ENCODE results near the gene TUBG2. TPM values are rescaled to one million over a fixed set of nuclear protein-coding genes. Genes with fewer than 3 reads are reported as not detected.
"Not testable (repeated sequence)": the region's sequence is repeated elsewhere in the genome, so short reads cannot be mapped to it uniquely, and the experiment has no call there.

Gene TUBG2
- total RNA-seq (2014; rRNA removed; shearing (Covaris generic)) = 5.8 and 9.0 TPM in 2 replicates

DNA sequence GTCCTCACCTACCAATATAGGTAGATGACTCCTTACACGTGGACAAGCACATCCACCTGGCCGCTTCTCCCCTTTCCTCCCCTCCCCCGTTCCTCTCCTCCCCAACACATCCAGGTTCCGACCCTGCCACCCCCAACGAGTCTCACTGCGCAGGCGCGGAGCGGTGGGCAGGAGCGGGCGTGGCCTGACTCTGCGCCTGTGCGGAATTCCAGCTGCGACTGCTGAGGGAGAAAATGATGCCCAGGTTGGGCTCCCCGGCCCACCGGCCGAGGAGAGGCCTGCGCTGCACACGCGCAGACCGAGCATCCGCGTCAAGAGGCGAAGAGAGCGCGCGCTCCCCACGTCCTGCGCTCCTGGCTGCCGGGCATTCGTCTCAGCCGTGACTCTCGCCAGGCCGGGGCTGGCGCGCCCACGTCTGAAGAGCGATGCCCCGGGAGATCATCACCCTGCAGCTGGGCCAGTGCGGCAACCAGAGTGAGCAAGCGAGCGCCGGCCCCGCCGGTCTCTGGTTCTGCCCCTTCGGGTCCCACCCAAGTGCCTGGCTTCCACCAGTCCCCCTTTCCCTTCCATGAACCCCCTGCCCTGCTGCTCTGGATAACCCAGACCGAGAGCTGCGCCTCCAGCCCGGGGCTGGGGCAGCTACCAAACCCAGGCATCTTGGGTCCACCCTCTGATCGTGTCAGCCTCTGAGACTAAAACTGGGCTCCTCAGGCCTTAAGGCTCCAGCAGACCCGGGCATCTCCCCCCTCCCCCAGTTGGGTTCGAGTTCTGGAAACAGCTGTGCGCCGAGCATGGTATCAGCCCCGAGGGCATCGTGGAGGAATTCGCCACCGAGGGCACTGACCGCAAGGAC is at the start of gene TUBG2:
TUBG2 (plus strand) TSS at position 206 of the 853 bp plus-strand sequence; CDS start at position 426, 220 bp downstream.
- peak; percentile 90 for DNase-seq (ENCODE audit: low read depth)

DNA sequence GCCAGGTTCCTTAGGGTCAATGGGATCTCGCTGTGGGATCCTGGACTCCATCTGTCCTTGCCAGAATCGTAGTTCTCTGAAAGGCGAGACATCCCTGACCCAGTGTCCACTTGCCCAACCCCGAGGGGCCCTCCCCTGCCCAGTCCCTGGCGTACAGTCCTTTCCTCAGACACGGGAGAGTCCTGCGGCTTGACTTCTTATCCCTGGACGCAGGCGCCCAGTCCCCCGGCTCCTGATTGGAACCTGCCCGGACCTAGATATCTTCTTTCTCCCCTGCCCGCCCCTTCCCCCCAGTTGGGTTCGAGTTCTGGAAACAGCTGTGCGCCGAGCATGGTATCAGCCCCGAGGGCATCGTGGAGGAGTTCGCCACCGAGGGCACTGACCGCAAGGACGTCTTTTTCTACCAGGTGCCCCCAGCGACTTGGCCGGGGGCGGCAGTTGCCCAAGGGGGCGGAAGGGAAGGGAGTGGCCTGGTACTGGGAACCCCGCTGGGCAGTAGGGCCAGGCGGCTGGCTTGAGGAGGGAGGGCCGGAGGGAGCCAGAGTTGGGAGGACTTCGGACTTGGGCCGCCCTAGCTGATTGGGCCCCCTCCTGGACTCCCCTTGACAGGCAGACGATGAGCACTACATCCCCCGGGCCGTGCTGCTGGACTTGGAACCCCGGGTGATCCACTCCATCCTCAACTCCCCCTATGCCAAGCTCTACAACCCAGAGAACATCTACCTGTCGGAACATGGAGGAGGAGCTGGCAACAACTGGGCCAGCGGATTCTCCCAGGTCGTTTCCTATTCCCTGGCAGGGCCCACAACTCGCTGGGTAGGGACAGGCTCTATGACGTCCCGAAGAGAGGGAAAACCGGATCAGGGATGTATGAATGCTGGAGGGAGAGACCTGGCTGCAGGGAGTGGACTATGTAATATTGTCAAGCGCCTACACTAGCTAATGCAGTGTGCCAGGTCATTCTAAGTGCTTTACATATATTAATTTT is 49.0 kb upstream of the TUBG2 start:
- peak; percentile 17 for DNase-seq (ENCODE audit: low read depth)

DNA sequence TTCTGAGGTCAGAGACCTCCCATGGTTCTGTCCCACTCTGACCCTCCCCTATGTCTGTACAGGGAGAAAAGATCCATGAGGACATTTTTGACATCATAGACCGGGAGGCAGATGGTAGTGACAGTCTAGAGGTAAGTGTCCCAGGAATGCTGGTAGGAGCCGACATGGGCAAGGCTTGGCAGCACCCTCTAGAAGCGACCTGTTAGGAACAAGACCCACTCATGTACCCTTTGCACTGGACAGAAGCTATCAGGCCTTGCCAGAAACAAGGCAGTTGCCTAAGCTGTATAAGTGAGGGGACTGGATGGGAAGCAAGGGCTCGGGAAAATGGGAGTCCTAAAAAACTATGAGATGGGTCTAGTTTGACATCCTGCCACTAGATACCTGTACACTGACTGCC is 47.1 kb upstream of the TUBG2 start:
- DNase-seq (ENCODE audit: low read depth) = no peak

GRCh38 chr17:42613699-42614295 is 45.3 kb upstream of the TUBG2 start:
- no peak for DNase-seq (ENCODE audit: low read depth)

GRCh38 chr17:42617956-42618431 is 41.1 kb upstream of the TUBG2 start:
- DNase-seq (ENCODE audit: low read depth) = no peak

DNA sequence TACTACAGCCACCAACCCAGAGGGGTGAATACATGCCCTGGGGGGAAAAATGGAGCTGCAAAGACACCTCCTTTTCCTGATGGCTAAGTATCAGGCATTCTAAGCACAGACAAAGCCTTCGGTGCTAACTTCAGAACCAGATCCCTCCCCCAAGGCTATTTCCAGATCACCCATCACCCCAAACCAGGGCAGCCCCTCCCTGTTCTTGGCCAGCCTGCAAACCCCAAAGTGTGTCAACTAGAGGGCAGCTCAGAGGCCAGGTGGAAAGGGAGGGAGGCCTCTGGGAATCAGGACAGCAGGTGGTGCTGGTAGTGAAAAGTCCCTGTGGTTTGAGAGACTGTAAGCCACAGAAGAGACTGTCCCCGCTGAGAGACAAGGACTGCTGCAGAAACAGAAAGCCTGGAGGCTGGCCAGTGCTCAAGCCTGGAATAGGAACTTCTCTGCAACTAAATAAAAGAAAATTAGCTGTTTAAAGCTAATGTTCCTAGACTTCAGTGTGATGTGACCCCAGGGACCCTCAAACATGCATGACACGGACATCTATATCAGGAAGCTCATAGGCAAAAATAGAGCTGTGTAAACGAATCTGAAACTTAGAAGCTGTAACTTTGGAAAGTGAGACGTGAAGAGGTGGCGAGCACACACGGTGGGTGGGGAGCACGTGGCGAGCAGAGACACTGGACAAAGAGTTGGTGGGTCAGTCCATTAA is 40.5 kb upstream of the TUBG2 start:
- DNase-seq (ENCODE audit: low read depth) = peak; percentile 32

- DNase-seq (ENCODE audit: low read depth) = not testable (repeated sequence)
Observed at GRCh38 chr17:42621987-42622386, 37.1 kb upstream of the TUBG2 start.

GRCh38 chr17:42623271-42623670 is 35.8 kb upstream of the TUBG2 start:
- DNase-seq (ENCODE audit: low read depth) = no peak

DNA sequence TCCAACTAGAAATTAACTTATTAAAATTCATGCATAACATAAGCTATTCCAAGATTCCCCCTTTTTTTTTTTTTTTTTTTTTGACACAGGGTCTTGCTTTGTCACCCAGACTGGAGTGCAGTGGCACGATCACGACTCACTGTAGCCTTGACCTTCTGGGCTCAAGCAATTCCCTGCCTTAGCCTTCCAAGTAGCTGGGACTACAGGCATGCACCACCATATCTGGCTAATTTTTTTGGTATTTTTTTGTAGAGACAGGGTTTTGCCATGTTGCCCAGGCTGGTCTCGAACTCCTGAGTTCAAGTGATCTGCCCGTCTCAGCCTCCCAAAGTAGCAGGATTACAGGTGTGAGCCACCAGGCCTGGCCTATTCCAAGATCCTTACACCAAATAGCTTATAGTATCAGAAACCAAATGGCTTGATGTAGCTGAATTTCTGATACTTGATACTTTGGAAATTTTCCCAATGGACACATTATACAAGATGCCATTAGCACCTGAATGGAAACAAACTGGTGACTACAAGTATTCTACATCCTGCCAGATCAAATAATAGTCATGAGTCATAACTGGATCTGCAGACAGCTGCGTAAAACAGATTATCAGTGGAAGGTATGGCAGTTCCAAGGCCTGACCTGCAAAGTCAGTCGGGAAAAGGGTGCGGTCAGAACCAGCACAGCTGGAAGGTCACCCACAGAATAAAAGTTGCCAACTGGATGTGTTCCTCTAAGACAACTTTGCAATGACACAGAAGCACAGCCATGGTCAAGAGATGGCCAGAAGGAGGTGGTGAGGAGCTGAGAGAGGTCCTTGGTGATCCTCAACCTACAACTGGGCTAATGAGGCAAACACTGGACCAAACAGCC is 35.1 kb upstream of the TUBG2 start:
- peak; percentile 33 for DNase-seq (ENCODE audit: low read depth)

DNA sequence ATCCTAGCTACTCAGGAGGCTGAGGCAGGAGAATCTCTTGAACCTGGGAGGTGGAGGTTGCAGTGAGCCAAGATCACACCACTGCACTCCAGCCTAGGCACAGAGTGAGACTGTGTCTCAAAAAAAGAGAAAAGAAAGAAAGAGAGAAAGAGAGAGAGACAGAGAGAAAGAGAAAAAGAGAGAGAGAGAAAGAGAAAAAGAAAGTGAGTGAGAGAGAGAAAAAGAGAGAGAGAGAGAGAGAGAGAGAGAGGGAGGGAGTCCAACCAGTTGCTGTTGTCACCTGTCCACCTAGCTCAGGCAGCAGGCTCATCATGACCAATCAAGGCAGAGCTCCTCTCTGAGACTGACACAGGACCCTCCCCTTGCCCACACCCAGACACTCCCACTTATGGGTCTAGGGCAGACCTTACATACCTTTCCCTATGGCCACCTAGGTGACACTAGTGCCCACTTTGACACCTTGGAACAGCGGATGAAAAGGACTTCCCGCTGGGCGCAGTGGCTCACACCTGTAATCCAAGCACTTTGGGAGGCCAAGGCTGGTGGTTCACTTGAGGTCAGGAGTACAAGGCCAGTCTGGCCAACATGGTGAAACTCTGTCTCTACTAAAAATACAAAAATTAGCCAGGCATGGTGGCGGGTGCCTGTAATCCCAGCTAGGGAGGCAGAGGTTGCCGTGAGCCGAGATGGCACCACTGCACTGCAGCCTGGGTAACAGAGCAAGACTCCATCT is 31.9 kb upstream of the TUBG2 start:
- not testable (repeated sequence) for DNase-seq (ENCODE audit: low read depth)

DNA sequence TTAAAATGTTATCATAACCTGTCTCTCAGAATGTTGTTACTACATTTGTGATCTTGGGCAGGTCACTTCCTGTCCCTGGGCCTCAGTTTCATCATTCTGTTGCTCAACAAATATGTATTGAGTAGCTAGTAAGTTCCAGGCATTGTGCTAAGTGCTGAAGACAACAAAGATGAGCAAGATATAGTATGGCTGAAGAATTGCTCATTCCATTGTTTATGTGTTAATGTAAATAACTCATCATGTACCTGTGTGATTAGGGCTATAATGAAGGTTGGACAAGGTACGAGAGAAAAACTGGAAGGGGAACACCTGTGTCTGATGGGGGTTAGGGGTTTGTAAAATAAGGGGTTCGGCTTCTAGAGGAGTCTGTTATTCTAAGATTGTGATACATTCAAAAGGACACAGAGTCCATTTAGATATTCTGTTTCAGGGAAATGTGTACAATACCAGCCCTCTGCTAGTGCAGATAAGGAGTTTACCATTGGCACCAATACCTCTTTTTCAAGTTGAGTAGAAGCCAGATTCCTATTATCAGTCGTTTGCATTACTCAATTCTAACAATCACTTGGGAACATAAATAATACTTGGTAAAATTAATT is 29.6 kb upstream of the TUBG2 start:
- DNase-seq (ENCODE audit: low read depth) = no peak

DNA sequence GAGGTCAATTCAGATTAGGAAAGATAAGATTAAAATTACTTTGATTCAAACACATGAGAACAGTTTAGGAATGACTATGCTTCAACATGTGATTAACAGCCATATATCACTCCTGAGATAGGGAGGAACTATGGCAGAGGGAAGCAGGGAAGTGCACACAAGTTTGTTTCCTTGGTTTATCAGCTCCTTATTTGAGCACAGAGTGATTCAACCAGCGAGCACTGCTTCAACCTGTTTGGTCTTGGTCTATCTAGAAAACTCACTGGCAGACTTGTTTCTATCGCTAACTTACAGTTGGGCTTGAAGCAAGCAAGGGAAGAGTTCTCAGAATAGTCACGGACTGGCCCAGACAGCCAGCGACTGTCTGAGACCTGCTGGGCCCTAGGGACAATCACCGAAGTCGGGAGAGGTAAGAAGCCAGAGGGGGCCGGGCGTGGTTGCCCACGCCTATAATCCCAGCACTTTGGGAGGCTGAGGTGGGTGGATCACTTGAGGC is 26.1 kb upstream of the TUBG2 start:
- DNase-seq (ENCODE audit: low read depth) = no peak

GRCh38 chr17:42639525-42640113 is 19.5 kb upstream of the TUBG2 start:
- DNase-seq (ENCODE audit: low read depth) = no peak

DNA sequence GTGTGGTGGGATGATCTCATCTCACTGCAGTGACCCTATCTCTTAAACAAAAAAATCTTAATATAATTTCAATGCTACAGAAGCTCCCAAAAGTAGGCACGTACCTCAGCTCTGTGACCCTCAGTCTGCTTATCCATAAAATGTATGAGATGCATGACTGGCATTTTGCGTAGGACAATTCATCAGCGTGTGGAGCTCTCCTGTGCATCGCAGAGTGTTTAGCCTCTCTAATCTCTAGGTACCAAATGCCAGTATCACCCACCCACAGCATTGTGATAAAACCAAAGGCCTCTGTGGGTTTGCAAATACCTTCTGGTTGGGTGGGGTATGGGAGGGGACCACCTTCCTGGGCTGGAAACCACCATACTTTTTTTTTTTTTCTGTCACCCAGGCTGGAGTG is 19.0 kb upstream of the TUBG2 start:
- DNase-seq (ENCODE audit: low read depth) = no peak

DNA sequence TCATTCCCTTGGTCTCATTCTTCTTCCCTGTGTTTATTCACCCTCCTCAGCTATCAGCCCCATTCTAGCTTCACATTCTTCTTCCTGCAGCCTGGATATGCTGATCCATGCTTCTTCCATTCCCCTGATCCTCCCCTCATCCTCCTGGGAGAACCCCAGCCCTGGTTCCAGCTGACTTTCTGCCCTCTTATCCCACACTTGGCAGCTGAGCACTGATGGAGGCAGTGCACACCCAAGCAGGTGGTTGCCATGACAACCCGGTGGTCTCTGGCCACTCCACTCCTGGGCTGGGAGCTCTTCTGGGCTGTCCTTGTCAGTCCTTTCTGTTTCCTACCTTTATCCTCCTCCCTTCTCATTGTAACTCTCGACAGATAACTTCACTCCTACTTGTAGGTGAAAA is 16.7 kb upstream of the TUBG2 start:
- no peak for DNase-seq (ENCODE audit: low read depth)

GRCh38 chr17:42647778-42648177 is 11.3 kb upstream of the TUBG2 start:
- no peak for DNase-seq (ENCODE audit: low read depth)

DNA sequence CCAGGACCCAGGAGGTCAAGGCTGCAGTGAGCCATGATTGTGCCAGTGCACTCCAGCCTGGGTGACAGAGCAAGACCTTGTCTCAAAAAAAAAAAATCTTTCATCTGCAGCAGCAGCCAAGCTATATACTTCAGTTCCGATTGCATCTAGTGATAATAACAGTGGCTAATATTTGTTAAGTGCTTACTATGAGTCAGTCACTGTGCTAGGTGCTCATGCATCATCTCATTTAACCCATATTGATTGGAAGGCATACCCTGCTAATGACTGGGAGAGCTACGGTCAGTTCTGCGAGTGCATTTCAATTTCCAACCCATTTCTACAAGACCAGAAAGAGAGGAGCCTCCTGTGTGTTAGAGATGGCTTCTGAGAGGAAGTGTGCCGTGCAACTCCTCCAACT is 7.7 kb upstream of the TUBG2 start:
- no peak for DNase-seq (ENCODE audit: low read depth)

Measured in Daoy (cell line).